Fibroblast of pulmonary artery (primary cell): Measurements from ENCODE around the gene CACNA1S.

Experiments used
- DNase-seq: peaks from one replicate; pipeline ENCODE4 v3.0.0-alpha.2; 2010; ENCODE audit warnings: low read depth
- H3K4me3 ChIP-seq: replicated peaks from 2 replicates; pipeline ENCODE4 v1.5.1; 2011; ENCODE audit warnings: low read depth, mild to moderate bottlenecking, control low read depth, low read length, moderate library complexity
- TF ChIP-seq, protein P1 (sequence below): IDR thresholded peaks from 2 replicates; pipeline ENCODE4 v1.5.1; 2011; ENCODE audit warnings: mild to moderate bottlenecking, control low read depth, low read length, inconsistent platforms; ENCODE audit errors: missing control alignments

Gene CACNA1S

DNA sequence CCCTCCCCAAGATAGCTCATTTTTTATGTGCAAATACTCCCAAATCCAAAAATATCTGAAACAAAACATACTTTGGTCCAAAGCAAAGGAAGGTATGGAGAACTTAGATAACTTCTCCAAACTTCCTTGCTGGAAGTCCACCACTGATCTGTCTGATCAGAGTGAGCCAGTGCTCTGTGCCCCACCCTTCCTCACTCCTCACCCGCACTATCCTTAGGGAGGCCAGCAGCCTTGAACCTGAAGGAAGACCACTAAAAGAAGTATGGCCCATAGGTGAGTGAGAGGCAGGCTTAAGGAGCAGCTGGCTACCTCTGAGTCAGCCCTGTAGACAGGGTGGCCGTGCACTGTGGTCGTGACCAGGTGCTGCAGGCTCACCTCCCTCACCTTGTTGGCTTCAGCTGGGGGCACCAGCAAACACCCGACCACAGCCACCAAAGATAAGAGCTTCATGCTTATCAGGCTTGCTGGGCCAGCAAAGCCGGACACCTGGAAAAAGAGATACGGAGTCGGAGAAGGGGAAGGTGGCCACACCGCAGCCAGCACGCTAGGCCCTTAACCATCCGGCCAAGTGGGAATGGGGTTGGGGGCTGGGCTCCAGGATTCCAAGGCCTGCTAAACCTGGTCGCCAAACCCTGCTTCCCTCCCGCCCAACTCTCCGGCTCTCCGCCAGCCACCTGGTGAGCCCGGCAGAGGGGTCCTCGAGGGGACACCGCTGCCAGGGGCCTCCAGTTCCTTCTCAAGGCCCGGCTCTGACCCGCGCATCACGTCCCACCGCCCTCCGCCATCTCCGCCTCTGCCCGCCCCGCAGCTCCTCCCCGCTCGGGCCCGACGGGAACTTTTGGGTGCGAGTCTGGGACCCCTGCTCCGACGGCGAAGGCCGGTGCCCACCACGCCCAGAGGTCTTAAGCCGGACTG lies 41.5 kb upstream of the CACNA1S start:
- TF ChIP-seq, protein P1, sequence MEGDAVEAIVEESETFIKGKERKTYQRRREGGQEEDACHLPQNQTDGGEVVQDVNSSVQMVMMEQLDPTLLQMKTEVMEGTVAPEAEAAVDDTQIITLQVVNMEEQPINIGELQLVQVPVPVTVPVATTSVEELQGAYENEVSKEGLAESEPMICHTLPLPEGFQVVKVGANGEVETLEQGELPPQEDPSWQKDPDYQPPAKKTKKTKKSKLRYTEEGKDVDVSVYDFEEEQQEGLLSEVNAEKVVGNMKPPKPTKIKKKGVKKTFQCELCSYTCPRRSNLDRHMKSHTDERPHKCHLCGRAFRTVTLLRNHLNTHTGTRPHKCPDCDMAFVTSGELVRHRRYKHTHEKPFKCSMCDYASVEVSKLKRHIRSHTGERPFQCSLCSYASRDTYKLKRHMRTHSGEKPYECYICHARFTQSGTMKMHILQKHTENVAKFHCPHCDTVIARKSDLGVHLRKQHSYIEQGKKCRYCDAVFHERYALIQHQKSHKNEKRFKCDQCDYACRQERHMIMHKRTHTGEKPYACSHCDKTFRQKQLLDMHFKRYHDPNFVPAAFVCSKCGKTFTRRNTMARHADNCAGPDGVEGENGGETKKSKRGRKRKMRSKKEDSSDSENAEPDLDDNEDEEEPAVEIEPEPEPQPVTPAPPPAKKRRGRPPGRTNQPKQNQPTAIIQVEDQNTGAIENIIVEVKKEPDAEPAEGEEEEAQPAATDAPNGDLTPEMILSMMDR = no peak
- DNase-seq = no peak
- peak overlapping the region; percentile 78 for H3K4me3 ChIP-seq

DNA sequence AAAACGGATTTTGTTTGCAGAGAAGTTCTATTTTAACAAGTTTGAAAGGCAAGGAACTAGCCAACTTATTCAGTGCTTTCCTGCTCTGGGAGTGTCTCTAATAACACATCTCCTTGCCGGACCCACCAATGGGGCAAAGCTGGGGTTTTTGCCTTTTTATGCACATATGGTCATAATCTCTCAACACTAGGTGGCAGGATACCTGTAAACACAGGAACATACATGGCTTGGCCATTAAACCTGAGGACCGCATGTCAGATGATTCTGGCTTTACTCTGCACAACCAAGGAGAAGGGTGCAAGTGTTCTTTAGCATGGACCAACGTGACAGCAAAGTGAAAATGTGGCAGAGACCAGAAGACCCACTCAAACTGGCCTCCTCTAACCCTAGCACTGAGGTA lies 37.2 kb upstream of the CACNA1S start:
- TF ChIP-seq, protein P1 = peak; percentile 45
- peak; percentile 55 for DNase-seq

DNA sequence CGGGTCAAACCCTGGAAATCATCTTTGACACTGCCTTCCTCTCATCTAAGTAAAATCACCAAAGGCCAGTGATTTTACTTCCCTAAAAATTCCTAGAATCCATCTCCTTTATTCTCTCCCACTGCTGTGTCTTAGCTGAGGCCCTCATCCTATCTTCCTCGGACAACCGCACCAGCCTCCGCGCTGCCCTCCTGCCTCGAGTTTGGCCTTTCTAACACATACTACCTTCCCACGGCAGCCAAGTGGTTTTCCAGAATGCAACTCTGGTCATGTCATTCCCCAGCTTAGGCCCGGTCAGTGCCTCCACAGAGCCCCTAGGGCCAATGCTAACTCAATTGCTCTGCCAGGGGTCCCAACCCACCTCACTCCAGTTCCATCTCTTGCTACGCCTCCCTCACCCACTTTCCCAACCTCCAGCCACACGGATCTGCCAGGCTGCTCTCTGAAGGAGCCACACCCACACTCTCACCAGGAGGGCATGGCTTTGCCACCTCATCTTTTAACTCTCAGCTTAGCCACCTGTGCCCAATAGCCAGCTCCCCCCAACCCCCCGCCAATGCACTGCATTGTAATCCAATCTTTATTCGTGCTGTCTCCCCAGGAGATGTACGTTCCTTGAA lies 35.3 kb upstream of the CACNA1S start:
- TF ChIP-seq, protein P1 = no peak
- DNase-seq = no peak
- no peak overlapping the region for H3K4me3 ChIP-seq

More for the DNA sequence above, 37.2 kb upstream of the CACNA1S start:
- no peak overlapping the region for H3K4me3 ChIP-seq

DNA sequence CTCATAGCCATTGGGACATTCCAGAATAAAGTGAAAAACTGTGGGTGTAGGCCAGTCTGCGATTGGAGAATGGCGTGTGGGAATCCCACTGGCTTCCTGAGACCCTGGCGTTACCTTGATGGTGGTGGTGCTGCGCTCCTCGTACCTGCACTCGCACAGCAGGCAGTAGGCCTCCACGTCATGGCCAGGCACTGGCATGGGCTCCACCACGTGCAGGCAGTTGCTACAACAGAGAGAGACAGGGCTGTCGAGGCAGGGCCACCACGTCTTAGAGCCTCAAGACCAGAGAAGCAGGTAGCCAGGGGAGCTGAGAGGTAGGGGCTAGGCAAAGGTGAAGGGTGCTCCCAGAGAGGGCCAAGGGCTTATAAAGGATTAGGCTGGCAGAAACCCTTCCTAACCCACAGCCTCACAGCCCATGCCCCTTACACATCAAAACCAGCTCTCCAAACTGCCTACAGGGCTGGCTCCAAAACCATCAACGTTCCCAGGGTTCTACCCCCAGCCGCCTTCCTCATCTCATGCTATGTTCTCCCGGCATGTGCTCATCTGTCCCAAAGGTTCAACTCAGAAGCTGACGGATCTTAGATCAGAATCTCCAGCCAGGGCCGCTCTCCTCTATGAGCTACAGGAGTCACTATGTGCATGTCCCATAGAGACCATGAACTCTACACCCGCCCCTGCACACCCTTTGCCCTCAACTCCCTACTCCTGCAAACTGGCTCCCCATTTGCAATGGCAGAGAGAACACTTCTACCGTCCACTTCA lies 34.6 kb upstream of the CACNA1S start:
- H3K4me3 ChIP-seq = no peak overlapping the region
- no peak for DNase-seq
- TF ChIP-seq, protein P1 = no peak

DNA sequence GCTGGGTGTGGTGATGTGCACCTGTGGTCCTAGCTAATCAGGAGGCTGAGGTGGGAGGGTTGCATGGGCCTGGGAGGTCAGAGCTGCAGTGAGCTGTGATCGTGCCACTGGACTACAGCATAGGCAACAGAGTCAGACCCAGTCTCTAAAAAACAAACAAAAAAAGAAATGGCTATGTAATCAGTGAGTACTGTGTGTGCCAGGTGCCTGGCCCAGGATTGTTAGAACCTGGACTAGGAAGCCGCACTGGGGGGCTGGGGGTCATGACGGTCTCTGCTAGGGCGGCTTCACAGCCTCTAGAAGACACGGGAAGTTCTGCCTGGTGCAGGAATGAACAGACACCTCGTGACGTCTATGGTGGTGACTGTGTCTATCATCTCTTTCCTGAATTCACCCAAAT lies 33.6 kb upstream of the CACNA1S start:
- H3K4me3 ChIP-seq = no peak overlapping the region
- no peak for DNase-seq
- TF ChIP-seq, protein P1 = no peak

DNA sequence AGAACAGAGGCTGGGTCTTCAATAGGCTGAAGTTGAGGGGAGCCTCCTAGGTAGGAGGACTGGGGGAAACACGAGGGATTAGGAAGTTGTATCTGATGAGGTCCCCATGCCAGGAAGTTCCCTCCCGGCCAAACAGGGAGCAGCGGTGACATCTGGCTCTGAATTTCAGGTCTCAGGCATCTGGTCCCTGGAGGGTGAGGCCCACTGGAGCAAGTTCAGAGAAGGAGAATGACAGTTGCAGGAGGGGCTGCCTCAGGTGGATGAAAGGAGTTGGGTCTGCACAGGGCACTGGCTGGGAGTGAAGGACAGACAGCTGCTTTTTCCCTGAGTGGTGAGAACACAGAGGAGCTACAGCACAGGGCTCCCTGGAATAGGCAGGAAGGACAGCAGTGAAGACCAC lies 32.9 kb upstream of the CACNA1S start:
- TF ChIP-seq, protein P1 = no peak
- no peak for DNase-seq

More for the DNA sequence above, 32.9 kb upstream of the CACNA1S start:
- H3K4me3 ChIP-seq = no peak overlapping the region
